GM12873 (cell line): ENCODE results near the gene SPIB.

Experiments
- TF ChIP-seq, protein P1 (sequence below): IDR thresholded peaks from 2 replicates; pipeline ENCODE4 v1.5.1; 2012; ENCODE audit warnings: low read depth, mild to moderate bottlenecking, moderate library complexity, low read length, control low read depth; ENCODE audit not compliant: insufficient read depth; ENCODE audit errors: missing control alignments

SPIB gene

DNA sequence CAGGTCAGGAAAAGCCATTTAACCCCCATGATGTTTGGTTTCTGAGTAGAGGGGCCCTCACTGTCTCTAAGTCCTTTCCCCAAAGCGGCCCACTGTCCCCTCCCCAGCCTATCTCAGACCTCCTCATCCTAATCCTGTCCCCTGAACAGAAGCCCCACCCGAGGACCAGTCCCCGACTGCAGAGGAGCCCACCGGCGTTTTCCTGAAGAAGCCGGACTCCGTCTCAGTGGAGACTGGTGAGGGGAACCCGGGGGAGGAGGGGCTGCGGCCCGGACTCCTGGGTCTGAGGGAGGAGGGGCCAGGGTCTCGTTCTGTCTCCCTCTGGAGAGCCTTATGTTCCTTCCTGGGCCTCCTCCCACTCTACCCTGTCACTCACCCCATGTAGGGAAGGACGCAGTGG is 16.9 kb downstream of the SPIB start:
- TF ChIP-seq, protein P1, sequence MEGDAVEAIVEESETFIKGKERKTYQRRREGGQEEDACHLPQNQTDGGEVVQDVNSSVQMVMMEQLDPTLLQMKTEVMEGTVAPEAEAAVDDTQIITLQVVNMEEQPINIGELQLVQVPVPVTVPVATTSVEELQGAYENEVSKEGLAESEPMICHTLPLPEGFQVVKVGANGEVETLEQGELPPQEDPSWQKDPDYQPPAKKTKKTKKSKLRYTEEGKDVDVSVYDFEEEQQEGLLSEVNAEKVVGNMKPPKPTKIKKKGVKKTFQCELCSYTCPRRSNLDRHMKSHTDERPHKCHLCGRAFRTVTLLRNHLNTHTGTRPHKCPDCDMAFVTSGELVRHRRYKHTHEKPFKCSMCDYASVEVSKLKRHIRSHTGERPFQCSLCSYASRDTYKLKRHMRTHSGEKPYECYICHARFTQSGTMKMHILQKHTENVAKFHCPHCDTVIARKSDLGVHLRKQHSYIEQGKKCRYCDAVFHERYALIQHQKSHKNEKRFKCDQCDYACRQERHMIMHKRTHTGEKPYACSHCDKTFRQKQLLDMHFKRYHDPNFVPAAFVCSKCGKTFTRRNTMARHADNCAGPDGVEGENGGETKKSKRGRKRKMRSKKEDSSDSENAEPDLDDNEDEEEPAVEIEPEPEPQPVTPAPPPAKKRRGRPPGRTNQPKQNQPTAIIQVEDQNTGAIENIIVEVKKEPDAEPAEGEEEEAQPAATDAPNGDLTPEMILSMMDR: no peak

DNA sequence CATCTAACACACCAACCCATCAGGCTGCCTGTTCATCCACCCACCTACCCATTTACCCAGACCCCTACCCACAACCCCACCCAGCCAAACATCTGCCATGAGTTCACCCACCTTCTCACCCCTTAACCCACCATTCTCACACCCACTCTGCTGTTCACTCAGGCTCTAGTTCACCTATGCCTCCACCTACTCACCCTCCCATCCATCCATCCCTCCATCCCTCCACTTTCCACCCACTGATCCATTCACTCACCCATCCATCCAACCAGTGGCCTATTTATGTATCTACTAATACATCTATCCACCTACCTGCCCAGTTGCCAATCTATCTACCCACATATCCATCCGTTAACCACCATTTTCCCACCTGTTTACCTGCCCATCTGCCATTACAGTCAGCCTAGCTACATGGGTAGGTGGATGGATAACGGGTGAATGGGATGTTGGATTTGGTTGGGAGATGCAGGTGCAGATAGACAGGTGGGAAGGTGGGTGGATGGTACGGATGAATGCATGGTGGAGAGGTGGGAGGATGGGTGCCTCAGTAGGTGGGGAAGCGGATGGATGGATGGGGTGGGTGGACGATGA is 19.2 kb downstream of the SPIB start:
- TF ChIP-seq, protein P1: no peak

DNA sequence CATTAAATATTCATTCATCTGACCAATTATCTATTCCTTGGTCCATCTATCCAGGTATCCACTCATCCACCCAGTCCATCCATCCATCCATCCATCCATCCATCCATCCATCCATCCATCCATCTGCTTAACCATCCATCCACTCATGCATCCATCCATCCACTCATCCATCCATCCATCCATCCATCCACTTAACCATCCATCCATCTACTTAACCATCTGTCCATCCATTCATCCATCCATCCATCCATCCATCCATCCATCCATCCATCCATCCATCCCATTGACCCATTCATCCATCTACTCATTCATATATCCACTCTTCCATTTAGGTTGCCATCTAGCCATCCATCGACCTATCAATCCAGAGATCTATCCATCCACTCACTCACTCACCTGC is 25.3 kb downstream of the SPIB start:
- TF ChIP-seq, protein P1: no peak

DNA sequence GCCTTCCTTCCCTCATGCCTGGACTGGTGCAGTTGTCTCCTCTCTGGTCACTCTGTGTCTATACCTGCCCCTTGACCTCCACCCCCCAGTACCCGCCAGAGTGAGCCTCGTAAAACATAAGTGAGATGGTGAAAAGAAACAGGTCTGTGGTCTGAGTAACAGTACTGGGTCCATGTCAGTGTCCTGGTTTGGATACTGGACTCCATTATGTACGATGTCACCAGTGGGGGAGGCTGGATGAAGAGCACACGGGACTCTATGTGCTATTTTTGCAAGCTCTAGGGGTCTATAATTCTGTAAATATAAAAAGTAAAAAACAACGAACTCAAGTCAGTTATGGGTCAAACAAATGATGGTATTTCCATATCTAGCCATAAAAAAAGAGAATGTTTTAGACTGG is 28.3 kb downstream of the SPIB start:
- TF ChIP-seq, protein P1: no peak

DNA sequence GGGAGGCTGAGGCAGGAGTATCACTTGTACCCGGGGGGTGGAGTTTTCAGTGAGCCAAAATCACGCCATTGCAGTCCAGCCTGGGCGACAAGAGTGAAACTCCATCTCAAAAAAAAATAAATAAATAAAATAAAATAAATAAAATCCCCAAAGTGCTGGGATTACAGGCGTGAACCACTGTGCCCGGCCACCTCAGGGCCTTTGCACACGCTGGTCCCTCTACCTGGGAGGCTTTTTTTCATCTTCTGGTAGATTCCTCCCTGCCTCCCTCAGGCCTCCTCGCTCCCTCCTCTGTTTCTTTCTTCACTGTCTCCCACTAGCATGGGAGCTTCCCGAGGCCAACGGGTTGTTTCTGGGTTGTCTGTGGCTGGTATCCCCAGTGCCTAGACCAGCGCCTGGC is 29.0 kb downstream of the SPIB start:
- TF ChIP-seq, protein P1: no peak

DNA sequence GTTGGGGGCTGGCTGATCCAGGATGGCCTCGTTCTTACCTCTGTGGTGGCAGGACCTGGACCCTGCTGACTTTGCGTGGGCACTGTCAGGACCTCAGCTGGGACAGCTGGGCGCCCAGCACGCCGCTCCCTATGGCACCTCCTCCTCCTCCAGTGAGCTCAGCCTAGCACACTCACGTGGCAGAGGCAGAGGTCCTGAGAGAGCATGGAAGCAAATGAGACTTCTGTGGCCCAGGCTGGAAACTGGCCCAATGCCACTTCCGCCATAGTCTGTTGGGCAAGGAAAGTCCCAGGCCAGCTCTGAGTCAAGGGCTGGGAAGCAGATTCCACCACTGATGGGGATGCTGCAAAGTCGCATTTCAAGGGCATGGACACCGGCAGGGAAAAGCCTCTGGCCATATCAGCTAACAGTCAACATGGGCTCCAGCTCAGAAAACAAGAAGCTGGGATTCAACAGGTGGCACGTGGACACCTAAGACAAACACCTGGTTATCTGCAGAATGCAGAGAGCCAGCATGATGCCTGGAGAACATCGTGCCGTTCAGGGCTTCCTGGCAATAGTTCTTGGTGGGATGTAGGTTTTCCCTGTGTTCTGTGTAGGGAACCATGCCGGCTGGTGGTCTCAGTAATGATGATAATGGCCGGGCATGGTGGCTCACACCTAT is 30.6 kb downstream of the SPIB start:
- TF ChIP-seq, protein P1: no peak

DNA sequence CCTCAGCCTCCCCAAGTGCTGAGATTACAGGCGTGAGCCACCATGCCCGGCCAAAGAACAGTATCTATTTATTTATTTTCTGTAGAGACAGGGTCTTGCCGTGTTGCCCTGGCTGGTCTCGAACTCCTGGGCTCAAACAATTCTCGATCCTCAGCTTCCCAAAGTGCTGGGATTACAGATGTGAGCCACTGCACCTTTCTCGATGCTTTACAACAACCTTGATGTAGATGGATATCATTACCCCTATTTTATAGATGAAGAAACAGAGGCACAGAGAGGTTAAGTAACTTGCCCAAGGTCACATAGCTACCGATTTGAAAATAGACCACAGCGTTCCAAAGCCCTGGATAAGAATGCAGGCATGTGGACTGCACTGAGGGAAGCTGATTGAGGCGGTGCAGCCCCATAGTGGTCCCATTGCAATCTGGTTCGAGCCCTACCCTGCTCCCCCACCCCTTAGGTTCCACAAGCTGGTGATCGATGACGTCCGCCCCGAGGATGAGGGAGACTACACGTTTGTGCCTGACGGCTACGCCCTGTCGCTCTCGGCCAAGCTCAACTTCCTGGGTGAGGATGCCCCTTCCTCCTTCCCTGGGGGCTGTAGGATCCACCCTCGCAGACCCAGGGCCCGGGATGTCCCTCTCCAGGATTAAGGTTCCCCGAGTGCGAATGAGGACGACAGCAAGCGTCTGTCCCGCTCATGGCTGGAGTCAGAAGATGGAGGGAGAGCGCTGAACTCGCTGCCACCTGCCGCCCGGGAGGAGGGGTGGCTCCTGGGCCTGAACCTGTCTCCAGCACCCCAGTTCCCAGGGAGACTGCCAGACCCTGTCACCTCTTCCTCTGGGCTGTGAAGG is 31.9 kb downstream of the SPIB start:
- TF ChIP-seq, protein P1: no peak
